HG02970 (cell line): ENCODE measurements around the gene MAEA.

ENCODE experiments used
- ATAC-seq: cut with Tn5 transposase; IDR thresholded peaks from one replicate; pipeline ENCODE4 v1.9.1; 2021; ENCODE audit warnings: mild to moderate bottlenecking, moderate library complexity, moderate number of reproducible peaks; ENCODE audit not compliant: unreplicated experiment, low FRiP score

Gene MAEA

DNA sequence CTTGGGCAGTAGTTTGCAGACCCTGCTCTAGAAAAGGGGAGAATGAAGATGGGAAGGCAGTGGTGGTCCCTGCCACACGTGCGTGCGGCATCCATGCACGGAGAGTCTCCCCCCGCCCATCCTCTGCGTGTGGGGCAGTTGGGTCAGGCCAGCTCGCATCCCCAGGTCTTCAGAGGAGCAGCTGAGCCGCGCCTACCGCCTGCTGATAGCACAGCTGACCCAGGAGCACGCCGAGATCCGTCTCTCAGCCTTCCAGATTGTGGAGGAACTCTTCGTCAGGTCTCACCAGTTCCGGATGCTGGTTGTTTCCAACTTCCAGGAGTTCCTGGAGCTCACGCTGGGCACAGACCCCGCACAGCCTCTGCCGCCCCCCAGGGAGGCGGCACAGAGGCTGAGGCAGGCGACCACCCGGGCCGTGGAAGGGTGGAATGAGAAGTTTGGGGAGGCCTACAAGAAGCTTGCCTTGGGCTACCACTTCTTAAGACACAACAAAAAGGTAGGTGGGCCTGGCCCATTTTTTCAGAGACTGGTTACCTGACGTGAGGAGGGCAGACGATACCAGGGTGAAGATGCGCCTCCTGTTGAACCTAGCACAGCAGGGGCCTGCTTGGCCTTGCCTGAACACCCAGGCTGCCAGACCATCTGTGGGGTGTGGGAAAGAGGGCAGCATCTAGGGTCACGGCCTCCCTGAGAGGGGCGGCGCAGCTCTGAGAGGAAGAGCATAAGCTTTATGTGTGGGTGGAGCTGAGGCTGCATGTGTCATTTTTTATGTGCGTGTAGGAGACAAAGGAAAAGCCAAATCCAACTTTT is 59.9 kb downstream of the MAEA start:
- ATAC-seq = no peak

DNA sequence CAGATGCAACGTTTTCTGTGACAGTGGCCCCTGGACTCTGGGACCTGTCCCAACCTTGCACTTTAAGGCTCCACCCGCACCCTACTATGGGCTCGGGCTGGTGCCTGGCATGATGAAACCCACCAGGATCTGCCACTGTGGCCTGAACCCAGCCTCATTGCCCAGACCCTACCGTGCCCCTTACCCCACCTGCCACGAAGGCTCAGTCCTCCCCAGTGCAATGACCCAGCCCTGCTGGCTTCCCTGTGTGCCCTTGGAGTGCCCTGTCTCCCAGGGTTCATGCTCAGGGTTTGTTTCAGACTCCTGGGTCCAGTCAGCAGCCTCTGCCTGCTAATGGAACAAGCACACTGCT is 60.5 kb downstream of the MAEA start:
- ATAC-seq = no peak

DNA sequence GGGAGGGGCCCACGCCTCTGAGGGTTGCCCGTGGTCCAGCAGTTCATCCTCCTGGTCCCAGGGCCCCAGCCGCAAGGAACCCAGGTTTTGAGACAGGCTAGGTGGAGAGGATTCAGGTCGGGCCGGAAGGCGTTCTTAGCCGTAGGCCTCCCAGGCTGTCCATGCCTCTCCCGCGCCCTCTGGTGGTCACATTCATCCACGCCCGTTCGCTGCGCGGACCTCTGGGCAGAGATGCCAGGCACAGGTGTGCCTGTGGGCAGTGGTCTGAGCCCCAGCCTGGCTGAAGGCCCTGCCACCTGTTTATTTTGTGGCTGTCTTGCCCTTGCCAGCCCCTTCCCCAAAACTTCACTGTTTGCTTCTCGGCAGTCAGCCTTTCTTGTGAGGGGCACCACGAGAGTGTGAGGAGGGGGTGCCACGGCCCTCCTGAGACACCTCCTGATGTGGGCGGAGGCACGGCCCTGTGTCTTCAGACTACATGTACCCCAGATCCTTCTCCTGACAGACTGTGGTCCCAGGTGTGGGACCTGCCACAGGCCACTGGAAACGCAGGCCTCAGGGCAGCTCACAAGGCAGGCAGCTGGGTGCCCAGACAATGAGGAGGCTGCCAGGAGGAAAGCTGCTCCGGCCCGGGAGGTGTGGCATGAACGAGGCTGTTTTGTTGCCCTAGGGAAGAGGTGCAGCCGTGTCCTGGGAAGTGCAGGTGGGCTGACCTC is 62.3 kb downstream of the MAEA start:
- ATAC-seq = no peak

DNA sequence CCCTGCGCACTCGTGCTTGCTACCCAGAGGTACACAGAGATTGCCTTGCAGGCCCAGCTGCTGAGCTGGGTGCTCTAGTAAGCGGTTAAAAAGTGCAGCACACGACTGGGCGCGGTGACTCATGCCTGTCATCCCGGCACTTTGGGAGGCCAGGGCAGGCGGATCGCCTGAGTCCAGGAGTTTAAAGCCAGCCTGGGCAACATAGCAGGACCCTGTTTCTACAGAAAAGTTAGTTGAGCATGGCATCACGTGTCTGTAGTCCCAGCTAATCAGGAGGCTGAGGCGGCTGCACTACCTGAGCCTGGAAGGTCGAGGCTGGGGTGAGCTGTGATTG is 62.8 kb downstream of the MAEA start:
- ATAC-seq = no peak

DNA sequence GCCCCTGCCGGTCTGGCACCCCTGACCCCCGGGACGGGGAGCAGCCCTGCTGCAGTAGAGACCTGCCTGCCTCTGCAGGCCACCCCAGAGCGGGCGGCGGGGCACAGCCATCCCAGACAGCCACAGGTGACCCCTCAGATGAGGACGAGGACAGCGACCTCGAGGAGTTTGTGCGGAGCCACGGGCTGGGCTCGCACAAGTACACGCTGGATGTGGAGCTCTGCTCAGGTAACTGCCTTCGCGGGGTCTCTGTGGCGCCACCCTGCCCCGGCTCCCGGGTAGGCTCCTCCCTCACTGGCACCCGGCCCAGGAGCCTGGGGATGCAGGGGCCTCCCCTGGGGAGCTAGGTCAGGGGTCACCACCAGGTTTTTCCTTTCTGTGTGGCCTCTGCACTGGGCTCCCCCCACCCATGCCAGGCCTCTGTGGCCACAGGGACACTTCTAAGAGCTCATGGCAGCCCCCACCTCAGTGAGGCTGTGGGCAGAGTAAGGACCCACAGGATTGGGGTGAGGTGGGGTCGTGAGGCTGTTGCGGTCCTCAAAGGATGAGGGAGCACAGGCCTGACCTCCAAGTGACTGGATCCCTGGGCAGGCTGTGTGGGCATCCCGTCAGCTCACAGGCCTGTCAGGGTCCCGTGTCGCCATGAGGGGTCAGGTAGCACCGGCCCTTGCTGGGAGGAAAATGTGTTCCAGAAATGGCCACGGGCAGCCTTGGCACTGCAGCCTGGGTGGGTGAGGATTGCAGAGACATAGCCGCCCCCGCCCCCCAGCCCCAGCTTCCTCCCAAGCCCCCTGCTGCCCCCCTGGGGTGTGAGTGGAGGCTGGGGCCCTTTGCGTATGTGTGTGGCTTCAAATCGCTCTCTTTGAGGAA is 63.7 kb downstream of the MAEA start:
- ATAC-seq = no peak

DNA sequence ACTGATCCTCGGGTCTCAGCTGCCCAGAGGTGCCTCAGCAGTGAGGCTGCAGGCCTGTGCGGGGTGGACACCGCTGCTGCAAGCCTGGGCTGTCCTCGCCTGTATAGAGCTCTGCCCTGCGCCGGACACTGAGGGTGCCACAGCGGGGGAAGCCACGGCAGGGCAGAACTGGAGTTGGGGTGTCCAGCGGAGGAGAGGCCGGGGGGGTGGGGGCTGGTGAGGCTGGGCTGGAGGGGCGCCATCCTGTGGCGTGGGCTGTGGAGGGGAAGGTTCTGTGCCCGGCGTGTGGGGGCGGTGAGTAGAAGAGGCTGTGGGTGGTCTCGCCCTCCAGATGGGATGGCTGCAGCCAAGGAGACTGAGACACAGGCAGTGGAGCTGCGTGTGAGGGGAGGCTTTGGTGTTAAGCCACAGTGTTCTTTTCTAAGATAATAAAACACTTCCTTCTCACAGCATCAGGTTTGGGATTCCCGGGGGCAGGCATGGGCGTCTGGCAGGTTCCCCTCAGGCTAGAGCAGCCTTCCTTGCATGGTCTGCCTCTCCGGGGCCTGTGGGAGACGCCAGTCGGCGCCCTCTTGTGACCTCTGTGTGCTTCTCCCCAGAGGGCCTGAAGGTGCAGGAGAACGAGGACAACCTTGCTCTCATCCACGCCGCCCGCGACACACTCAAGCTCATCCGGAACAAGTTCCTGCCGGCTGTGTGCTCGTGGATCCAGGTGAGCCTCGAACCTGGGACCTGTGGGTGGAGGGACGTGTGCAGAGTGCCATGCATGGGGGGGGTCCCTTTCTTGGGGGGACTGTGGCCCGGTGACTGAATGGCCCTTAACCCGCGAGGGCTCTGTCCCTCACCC is 64.7 kb downstream of the MAEA start:
- ATAC-seq = no peak

DNA sequence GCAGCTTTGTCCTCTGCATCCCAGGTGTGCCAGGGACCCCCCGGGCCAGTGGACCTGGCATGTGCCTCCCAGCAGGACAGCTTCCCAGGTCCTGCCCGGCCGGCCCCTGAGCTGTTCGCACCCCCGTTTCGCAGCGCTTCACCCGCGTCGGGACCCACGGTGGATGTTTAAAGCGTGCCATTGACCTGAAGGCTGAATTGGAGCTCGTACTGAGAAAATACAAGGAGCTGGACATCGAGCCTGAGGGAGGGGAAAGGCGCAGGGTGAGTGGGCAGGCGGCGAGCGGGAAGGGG is 65.2 kb downstream of the MAEA start:
- no peak for ATAC-seq

DNA sequence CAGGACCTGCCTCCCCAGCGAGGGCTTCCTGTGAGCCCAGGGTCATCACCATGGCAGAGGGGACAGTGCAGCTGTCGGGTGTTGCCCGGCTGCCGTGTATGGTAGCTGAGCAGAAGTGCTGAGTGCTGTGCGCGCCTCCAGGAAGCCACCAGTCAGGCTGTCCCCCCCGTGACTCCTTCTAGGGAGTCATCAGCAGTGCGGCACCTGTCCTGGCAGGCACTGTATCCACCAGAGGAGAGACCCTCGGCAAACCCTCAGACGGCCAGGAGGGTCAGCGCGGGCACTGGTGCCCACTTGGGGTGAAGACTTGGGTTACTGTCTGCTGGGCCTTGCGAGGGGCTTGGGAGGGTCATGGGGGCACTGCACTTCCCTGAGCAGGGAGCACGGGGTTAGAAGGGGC is 65.7 kb downstream of the MAEA start:
- ATAC-seq = no peak

DNA sequence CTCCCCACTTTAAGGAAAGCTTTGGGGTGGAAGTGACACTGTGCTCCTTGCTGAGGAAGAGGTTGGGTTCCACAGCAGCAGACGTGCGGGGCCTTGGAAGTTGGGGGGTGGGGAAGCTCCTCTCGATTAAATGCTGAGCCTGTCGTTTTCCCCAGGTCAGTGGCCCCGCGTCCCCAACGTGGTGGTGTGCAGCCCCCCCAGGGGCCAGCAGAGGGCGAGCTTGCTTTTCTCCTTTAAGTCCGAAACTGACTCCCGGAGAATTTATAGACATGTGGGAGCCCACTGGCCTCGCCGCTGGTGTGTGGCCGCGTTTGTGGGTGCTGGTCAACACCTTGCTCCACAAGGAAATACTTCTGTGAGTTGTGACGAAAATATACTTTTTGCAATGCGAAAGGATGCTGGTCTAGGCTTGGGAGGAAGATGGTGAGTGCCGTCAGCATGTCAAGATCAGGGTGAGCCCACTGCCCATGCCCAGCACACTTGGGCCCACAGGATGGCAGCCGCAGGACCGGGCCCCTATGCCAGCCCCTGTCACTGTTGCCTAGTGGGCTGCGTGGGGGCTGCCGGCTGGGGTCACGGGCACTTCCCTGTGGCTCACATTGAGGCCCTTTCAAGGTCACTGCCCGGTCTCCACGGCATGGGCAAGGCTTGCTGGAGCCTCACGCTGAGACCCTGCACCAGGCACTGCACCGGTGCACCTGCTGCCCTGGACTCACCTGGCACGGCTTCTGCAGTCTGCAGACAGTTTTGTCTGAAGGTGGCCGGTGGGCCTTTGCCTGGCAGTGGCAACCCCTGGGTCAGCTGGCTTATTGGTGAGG is 66.7 kb downstream of the MAEA start:
- ATAC-seq = no peak

DNA sequence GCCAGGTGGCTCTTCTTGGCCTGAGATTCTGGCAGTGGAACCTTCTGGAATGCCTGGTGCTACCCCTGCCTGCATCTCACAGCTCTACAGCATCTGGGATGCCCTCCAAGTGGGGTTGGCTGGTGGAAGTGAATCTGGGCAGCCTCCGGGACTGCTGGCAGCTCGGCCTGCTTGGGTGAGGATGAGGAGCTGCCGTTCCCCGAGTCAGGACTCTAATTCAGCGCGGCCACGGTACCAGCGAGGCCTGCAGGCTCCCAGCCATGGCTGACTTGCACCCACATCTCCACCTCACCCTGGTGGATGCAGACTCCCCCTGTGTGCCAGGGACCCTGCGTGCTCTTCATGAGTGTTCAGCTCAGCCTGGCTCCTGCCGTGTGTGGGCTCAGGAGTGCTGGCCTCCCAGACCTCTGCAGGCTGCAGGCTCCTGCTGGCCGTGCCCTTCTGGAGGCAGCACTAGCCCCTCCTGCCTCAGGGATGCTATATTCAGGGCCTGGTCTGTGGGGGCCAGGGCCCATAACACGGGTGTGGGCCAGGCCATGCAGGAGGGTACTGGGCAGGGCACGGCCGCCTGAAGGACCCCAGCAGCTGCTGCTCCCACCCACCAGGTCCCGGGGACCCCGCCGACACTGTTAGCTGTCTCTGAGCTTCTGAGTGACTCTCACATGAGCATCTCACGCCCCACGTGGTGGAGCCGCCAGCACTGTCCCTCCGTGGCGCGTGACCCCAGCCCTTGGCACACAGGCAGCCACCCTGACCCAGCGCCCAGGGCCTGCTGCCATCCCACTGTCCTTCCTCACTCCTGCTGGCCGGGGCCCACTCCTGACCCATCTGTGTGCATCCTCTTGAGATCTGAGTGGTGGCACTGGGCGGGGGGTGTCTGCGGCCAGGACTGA is 67.9 kb downstream of the MAEA start:
- no peak for ATAC-seq

DNA sequence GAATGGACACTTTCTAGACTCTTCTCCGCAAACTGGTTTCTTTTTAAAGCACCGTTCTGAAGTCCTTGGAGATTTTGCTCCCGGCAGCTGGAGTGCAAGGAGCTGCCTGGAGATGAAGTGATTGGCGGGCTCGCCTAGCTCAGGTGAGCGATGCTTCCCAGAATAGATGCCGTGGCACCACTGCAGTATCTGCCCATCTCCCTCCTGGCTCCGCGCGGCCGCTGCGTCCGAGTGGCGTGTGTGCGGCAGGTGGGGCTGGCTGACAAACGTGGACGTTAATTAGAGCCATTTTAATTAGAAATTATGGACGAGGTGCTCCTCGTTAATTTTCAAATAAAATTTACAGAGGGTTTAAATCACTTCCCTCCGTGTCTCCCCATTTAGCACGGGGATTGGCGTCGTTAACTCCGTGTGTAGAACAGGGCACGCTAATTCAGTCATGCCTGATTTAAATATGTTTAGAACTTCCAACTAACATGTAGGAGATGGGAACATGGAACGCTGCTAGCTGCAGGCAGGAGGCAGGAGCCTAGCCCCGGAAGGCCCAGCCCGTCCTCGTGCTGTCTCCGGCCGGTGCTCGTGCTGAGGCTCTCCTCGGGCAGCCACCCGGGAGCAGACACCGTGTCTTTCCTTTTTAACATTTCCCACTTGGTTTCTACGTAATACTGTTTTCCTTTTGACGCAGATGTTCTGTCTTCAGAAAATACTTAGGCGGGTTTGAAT is 68.9 kb downstream of the MAEA start:
- ATAC-seq = no peak

DNA sequence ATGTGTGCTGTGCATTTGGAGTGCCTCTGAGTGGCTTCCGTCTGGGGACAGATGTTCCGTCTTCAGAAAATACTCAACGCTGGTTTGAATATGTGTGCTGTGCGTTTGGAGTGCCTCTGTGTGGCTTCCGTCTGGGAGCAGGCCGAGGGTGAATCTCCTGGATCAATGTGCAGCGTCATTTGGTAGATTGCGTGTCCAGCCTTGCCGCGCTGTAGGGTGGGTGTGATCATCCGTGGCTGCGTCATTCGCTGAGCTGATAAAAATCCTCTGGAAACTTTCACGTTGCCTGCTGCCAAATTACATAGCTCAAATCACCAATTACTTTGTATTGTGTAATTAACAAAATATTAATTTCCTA is 69.4 kb downstream of the MAEA start:
- no peak for ATAC-seq

DNA sequence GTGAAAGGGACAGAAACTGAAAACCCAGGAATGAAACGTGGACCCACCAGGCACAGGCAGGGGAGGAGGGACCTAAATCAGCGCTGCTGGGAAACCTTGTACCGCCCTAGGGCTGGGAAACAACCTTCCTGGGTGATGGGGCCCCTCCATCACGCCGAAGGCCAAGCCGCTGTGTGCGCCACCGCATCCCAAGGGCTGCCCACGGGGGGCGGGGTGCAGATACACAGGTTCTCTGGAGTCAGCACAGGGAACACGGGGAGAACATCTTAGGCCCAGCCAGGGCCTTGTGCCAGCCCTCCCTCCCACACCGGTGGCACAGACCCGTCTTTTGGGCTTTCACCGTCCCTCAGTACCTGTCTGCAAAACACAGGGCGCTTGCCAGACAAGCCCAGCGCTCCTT is 70.3 kb downstream of the MAEA start:
- ATAC-seq = no peak

DNA sequence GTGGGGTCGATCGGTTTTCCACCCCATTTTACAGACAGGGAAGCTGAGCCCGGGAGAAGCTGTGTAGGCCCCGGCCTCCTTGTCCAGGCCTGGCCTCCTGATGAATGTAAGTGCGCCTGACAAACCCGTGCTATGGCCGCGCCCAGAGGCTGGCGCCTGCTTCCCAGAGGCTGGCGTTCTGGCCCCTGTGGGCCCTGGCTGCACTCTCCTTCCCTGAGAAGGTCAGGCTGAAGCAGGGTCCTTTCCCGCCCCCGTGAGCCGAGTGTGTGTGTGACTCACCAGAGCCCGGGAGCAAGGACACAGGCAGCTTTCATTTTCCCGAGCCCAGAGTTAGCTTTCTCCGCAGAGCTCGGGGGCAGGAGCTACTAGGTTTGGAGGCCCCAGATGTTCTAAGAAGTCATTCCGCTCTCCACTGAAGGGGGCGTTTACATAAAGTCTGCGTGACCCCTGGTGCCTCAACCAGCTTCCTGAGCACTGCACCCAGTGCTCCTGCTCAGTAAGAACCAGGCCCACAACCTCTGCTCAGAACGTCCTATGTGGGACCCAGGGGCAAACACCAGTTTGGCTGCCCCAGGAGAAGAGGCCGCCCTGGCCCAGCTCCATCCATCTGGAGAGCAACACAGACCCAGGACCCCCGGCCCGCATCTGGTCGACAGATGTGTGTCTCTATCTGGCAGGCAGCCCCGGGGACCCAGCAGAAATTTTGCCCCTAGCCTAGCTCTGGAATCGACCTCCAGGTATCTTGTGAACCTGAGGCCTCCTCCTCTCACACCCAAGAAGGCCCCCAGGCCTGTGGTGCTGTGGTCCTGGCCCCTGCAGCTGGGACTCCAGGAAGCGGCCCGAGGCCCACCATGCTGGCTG is 71.0 kb downstream of the MAEA start:
- ATAC-seq = no peak

DNA sequence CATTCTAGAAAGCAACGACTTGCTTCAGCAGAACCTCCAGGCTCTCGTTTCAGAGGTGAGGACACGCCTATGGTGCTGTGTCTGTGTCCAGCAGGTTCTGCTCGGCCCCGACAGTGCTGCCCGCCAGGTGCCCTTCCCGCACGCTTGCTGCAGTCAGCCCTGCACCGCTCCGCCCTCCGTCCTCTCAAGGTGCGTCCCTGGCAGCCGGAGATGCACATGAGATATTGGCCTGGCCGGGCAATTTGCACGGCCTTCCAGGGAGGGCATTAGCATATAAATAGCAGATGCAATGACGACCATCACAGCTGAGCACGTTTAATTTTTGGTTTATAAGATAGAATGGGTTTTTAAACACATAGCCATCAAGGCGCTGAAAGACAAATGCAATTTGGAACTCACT is 71.7 kb downstream of the MAEA start:
- ATAC-seq = no peak

DNA sequence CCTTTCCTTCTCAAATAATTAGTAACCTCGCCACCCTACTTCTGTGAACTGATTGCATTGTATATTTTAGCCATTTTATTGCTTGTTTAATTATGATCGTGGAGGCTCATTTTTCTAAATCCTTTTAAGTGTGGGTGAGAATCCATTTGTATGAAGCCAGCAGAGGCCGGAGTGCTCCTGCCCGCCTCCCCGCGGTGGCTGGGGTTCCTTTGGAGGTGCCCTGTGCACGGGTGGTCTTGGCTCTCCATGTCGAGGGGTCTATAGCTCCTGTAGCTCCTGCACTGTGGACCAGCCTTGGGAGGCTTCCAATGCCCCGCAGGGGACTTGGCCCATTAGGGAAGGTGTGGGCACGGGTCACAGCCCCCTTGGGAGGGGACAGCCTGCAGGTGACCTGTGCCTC is 72.4 kb downstream of the MAEA start:
- no peak for ATAC-seq

DNA sequence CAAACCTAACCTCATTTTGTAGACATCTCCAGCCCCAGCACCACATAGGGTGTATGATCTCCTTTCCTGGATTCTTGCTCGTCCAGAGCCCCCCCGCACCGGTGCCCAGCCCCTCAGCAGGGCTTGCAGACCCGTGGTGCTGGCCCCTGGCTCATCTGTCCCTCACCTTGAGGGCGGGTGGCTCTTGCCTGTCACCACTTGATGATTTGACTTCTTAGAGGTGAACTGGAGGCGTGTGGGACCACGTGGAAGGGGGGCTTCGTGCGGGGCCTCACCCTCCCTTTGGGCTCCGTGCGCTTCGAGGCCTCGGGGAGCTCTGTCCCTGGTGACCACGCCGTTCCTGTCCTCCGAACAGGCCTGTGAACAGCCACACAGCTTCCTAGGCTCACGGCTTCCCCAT is 72.8 kb downstream of the MAEA start:
- ATAC-seq = no peak
